NCI-H1105 (cell line): ENCODE measurements around the gene NPEPL1.
"Not testable (repeated sequence)": the region's sequence is repeated elsewhere in the genome, so short reads cannot be mapped to it uniquely, and the experiment has no call there.

Experiments used
- DNase-seq: peaks from one replicate; lab custom pipeline; 2025; lab: John Stamatoyannopoulos, UW

NPEPL1 gene

GRCh38 chr20:58740356-58741308, 48.0 kb downstream of the NPEPL1 start:
- no peak for DNase-seq

GRCh38 chr20:58741384-58741783, 48.8 kb downstream of the NPEPL1 start:
- no peak for DNase-seq

GRCh38 chr20:58742668-58743566, 50.3 kb downstream of the NPEPL1 start:
- no peak for DNase-seq

DNA sequence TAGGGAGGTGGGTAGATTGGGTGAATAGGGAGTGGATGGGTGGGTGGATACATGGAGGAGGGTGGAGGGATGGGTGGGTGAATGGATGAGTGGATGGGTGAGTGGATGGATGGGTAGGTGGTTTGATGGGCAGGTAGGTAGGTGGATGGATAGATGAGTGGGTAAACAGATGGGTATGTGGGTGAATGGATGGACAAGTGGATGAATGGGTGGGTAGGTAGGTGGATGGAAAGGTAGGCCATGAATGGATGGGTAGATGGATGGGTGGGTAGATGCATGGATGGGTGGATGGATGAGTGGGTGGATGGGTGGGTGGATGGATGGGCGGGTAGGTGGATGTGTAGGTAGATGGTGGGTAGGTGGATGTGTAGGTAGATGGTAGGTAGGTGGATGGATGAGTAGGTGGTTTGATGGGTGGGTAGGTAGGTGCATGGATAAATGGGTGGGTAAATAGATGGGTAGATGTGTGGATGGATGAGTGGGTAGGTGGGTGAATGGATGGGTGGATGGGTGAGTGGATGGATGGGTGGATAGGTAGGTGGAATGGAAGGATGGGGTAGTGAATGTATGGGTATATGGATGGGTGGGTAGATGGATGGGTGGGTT, 51.4 kb downstream of the NPEPL1 start:
- no peak for DNase-seq

GRCh38 chr20:58744836-58745235, 52.2 kb downstream of the NPEPL1 start:
- DNase-seq = no peak

GRCh38 chr20:58745391-58745790, 52.8 kb downstream of the NPEPL1 start:
- DNase-seq = no peak

- DNase-seq = no peak
Observed at GRCh38 chr20:58746620-58747019, 54.0 kb downstream of the NPEPL1 start.

DNA sequence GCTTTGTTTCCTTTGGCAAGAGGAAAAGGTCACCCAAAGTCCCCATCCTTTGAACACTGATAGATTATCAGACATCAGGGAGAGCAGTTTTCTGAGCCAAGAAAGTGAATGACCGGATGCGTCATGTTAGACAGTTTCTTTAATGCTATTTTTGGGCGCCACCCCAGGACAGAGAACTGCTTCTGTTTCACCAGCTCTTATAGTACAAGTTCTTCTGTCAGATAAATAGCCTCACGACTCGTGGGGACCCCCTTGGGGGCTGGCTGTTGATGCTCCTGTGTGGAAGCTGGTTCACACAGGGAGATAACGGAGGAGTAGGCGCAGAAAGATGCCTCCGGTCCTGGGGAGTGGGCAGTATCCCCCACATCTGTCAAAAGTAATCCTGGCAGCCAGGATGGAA, 54.6 kb downstream of the NPEPL1 start:
- DNase-seq = no peak

GRCh38 chr20:58748618-58749017, 56.0 kb downstream of the NPEPL1 start:
- no peak for DNase-seq

GRCh38 chr20:58749098-58749769, 56.6 kb downstream of the NPEPL1 start:
- DNase-seq = no peak

GRCh38 chr20:58749979-58750378, 57.4 kb downstream of the NPEPL1 start:
- no peak for DNase-seq

DNA sequence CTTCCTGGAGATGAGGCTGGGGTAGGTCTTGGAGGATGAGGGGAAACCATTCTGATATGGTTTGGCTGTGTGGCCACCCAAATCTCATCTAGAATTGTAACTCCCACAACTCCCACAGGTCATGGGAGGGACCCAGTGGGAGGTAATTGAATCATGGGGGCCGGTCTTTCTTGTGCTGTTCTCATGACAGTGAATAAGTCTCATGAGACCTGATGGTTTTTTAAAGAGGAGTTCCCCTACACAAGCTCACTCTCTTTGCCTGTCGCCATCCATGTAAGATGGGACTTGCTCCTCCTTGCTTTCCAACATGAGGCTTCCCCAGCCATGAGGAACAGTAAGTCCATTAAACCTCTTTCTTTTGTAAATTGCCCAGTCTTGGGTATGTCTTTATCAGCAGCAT, 58.1 kb downstream of the NPEPL1 start:
- DNase-seq = not testable (repeated sequence)

DNA sequence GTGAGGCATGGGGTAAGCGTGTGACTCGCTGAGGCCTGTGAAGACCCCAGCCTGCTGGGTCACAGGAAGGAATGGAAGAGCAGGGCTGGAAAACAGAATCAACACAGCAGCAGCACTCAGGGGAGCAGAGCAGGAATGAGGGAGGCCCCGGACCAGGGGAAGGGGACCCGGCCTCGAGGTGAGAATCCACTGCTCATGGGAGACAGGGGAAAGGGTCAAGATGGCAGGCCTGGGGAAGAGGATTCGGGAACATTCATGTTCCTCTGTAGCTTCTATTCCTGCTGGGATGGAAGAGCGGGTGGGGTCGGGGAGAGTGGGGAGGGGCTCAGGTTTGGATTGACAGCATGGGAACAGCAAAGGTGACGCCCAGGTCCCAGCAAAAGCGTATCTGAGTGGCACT, 59.4 kb downstream of the NPEPL1 start:
- no peak for DNase-seq

DNA sequence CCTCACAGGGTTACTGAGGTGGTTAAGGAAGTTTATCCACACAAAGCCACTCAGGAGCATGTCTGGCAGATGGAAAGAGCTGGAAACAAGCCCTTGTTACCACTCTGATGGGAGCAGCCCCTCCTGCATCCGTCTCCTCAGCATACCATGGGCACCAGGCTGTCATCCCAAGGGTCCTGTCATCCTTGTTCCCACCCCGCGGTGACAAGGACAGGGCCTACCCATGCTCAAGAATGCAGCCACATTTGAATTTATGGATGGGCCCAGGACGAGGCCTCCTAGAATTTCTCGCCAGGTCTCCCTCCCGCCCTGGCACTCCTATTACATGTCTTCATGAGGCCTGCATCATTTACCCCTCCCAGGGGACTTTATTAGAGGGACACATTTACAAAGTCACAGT, 60.0 kb downstream of the NPEPL1 start:
- no peak for DNase-seq

DNA sequence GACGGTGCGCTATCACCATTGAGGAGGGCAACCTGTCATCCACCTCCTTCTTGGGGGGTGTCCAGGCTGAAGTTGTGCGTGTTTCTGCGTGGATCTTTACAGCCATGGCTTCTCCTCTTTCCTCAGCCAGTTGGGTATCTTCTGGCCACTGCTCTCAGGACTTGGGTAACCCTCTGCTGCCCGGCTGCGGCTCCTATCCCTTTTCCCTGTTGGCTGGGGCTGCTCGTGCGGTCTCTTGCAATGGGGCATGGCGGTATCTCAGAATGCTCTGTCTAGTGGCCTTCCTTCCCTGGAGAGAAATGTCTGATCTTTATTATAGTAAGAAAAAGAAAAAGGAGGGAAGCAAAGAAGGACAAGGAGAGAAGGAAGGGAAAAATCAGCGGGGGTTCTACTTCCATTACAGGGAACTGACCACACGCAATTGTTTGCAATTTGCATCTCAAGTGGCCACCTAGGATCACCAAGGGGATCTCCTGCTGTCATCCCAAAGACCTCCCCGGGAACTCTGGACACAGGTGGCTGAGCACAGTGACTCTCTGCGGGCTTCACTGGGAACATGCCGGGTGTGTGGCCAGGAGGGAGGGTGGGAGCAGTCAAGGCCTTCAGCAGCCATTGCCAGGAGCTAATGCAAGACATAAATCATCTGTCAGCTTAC, 60.8 kb downstream of the NPEPL1 start:
- DNase-seq = no peak

DNA sequence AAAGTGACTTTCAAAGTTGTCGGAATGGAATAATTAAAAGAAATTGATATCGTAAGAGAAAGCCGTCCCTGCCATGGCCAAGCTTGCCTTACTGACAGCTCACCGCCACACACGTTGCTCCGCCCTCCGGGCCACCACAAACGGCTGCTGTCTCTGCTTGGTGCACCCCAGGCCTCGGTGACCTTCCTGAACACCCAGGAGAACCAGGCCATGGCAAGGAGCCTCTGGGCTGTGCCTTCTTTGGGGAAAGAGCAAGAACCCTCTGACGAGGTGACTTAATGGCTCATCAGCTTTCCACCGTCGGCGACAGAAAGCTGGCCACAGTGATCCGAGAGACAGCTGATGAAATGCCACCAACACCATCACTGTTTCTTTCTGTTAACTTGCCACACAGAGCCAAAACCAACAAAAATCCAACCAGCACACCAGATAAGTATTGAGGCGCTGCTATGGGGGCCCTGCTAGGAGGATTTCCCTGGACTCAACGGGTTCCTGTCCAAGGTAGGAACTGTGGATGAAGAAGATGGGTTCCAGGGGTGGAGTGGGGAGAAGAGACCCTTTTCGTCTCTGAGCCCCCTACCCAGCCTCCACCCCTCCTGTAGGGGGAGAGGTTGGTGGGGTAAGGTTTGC, 61.4 kb downstream of the NPEPL1 start:
- DNase-seq = no peak

GRCh38 chr20:58754584-58754983, 62.0 kb downstream of the NPEPL1 start:
- no peak for DNase-seq

DNA sequence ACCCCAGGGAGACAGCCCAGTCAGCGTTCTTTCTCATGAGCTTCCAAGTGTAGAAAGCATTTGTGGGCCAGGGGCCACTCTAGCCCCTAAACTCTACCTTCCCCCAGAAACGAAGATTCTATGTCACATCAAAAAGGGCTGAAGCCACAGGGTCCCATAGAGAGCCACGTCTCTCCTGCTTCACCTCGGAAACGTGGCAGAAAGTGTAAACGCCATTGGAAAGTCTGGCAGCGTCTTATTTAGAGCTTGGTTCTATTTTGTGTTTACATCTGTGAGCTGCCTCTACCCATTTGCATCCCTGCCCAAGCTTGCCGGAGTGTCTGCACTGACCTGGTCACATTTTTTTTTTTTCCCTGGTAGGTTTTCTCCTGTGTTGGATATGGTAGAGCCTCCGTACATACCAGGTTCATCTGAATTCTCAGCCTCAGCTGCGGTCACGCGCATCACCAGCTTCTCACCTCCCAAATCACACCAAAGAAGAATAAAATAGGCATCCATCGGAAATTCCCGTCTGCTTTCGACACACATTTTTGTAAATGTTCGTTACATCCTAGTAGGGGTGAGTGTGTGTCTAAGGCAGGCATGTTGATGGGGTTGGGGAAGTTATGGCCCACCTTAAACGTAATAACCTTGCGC, 62.6 kb downstream of the NPEPL1 start:
- no peak for DNase-seq

GRCh38 chr20:58755766-58756449, 63.3 kb downstream of the NPEPL1 start:
- DNase-seq = no peak

DNA sequence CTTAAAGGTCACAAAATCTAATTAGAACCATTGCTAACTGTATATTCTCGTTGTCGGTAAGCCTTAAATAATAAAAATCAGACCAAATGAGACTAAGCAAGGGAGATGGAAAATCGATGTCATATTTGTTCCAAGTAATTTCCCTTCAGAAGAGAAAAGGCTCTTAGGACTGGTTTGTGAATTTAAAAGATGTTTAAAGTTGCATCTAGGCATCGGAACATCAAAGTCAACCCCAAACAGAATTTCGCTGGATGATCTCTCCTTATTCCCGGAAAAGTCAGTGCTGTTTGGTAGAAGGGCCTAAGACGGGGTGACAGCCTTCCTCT, 63.8 kb downstream of the NPEPL1 start:
- no peak for DNase-seq
